OCI-LY1 (cell line): ENCODE measurements around the gene TNFSF15.

Experiments
- H2AFZ ChIP-seq: fragments of 200-600 bp; sonication (generic), shearing (Covaris generic); 2 replicates; pipeline ENCODE4 v1.6.0; 2014; ENCODE audit warnings: antibody characterized with exemption, mild to moderate bottlenecking, low read length
- H3F3A ChIP-seq: fragments of 200-600 bp; sonication (generic), shearing (Covaris generic); 2 replicates; pipeline ENCODE4 v1.6.0; 2014; ENCODE audit warnings: mild to moderate bottlenecking, antibody characterized with exemption, low read length, moderate library complexity; ENCODE audit not compliant: insufficient read depth
- H3K27ac ChIP-seq: fragments of 200-600 bp; sonication (generic); 2 replicates; pipeline ENCODE4 v1.5.1; 2014; ENCODE audit warnings: low read length, mixed run types, mild to moderate bottlenecking, low read depth; ENCODE audit not compliant: poor library complexity, severe bottlenecking
- H3K27me3 ChIP-seq: fragments of 200-600 bp; sonication (generic); 2 replicates; pipeline ENCODE4 v1.6.0; 2014; ENCODE audit warnings: antibody characterized with exemption, mild to moderate bottlenecking, low read length, moderate library complexity; ENCODE audit not compliant: insufficient read depth
- H3K36me3 ChIP-seq: fragments of 200-600 bp; sonication (generic); 2 replicates; pipeline ENCODE4 v1.6.1; 2014; ENCODE audit warnings: mild to moderate bottlenecking, antibody characterized with exemption, low read length, moderate library complexity, mixed read lengths; ENCODE audit not compliant: insufficient read depth
- H3K4me1 ChIP-seq: fragments of 200-600 bp; sonication (generic); 2 replicates; pipeline ENCODE4 v1.5.1; 2014; ENCODE audit warnings: mild to moderate bottlenecking, low read length, moderate library complexity; ENCODE audit not compliant: insufficient read depth, severe bottlenecking
- H3K4me2 ChIP-seq: fragments of 200-600 bp; sonication (generic), shearing (Covaris generic); 2 replicates; pipeline ENCODE4 v1.6.1; 2014; ENCODE audit warnings: low read length
- H3K4me3 ChIP-seq: fragments of 200-600 bp; sonication (generic); 2 replicates; pipeline ENCODE4 v1.5.1; 2014; ENCODE audit warnings: low read length, low read depth, mild to moderate bottlenecking, mixed read lengths; ENCODE audit not compliant: poor library complexity, severe bottlenecking
- H3K79me2 ChIP-seq: fragments of 200-600 bp; shearing (Covaris generic); 2 replicates; pipeline ENCODE4 v1.6.1; 2016; ENCODE audit warnings: mixed run types, low read length, mixed read lengths; ENCODE audit not compliant: insufficient read depth
- H3K9ac ChIP-seq: fragments of 200-600 bp; sonication (generic), shearing (Covaris generic); 2 replicates; pipeline ENCODE4 v1.6.1; 2014; ENCODE audit warnings: mild to moderate bottlenecking, low read length, mixed read lengths
- H3K9me2 ChIP-seq: fragments of 200-600 bp; sonication (generic), shearing (Covaris generic); 2 replicates; pipeline ENCODE4 v1.6.1; 2014; ENCODE audit warnings: low read depth, mild to moderate bottlenecking, low read length, mixed read lengths
- H3K9me3 ChIP-seq: fragments of 200-600 bp; shearing (Covaris generic); 2 replicates; pipeline ENCODE4 v1.6.1; 2014; ENCODE audit warnings: low read length, mixed read lengths
- H4K20me1 ChIP-seq: fragments of 200-600 bp; sonication (generic), shearing (Covaris generic); 2 replicates; pipeline ENCODE4 v1.6.0; 2016; ENCODE audit warnings: mild to moderate bottlenecking, low read length; ENCODE audit not compliant: insufficient read depth
- CTCF ChIP-seq: fragments of 200-600 bp; sonication (generic), shearing (Covaris generic); IDR thresholded peaks from 2 replicates; pipeline ENCODE4 v1.5.1; 2017; ENCODE audit warnings: mild to moderate bottlenecking, antibody characterized with exemption, low read length, moderate library complexity, mixed read lengths
- EZH2 ChIP-seq: fragments of 200-600 bp; sonication (generic), shearing (Covaris generic); IDR thresholded peaks from 2 replicates; pipeline ENCODE4 v1.8.0; 2017; ENCODE audit warnings: borderline replicate concordance, mixed run types, mild to moderate bottlenecking, antibody characterized with exemption, low read length, moderate library complexity, mixed read lengths

Gene TNFSF15

DNA sequence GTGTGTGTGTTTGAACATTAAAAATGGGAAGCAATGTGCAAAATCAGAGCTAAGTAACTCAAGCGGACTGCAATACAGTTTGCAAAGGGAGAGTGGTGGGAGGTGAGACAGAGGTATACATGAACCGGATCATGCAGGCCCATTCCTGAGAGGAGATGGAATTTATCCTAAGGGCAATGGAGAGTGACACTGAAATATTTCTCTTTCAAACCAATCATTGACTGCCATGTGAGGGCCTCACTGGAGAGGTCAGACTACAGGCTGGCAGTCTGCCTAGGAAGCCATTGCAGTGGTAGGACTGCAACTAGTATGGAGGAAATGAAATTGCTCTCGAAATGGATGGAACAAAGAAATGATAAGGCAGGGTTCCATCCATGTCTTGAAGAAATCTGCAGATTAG, 34.8 kb downstream of the TNFSF15 start:
- Histone ChIP-seq H3K9me2 (no peaks in the 10 kb centered on the region), H3K79me2 (no peaks in the 10 kb centered on the region), H3K4me2 (no peak overlapping the region), H4K20me1 (no peaks in the 10 kb centered on the region), H3K4me3 (no peak overlapping the region), H2AFZ (no peak overlapping the region), H3K9me3 (no peaks in the 10 kb centered on the region), H3K27ac (no peak overlapping the region), H3K36me3 (no peaks in the 10 kb centered on the region), H3K27me3 (no peaks in the 10 kb centered on the region), H3F3A (no peaks in the 10 kb centered on the region), H3K9ac (no peak overlapping the region), H3K4me1 (no peaks in the 10 kb centered on the region)
- no peak for TF ChIP-seq EZH2
- no peak for TF ChIP-seq CTCF

GRCh38 chr9:114769624-114770023, 36.2 kb downstream of the TNFSF15 start:
- Histone ChIP-seq H3K27me3 (no peaks in the 10 kb centered on the region), H3K9me2 (no peaks in the 10 kb centered on the region), H3K9ac (no peak overlapping the region), H3K4me2 (no peak overlapping the region), H3K4me1 (no peaks in the 10 kb centered on the region), H3F3A (no peaks in the 10 kb centered on the region), H3K4me3 (no peak overlapping the region), H3K27ac (no peak overlapping the region), H3K79me2 (no peaks in the 10 kb centered on the region), H3K36me3 (no peaks in the 10 kb centered on the region), H2AFZ (no peak overlapping the region), H3K9me3 (no peaks in the 10 kb centered on the region), H4K20me1 (no peaks in the 10 kb centered on the region)
- TF ChIP-seq EZH2 (no peak), CTCF (no peak)

DNA sequence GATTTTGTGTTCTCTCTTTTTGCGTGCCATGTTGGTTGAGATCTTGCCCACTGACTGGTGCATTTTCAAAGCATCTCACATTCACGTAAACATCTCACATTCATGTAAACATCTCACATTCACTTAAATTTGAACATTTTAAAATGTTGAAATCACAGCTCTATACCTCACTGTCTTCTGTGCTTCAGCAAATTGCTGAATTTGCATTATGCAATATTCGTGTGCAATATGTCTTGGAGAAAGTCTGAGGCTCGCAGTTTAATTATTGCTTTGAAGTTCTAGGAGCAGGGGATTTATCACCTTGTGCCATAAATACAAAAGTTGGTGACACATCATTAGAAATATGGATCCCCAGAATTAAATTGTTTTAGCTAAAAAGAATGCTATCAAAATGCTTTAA, 42.6 kb downstream of the TNFSF15 start:
- H3K9me3 ChIP-seq: no peaks in the 10 kb centered on the region
- no peak overlapping the region for H3K27ac ChIP-seq
- H4K20me1 ChIP-seq: no peaks in the 10 kb centered on the region
- no peak overlapping the region for H3K4me2 ChIP-seq
- H3K79me2 ChIP-seq: no peaks in the 10 kb centered on the region
- no peaks in the 10 kb centered on the region for H3K9me2 ChIP-seq
- H2AFZ ChIP-seq: no peak overlapping the region
- H3K4me1 ChIP-seq: no peaks in the 10 kb centered on the region
- no peak overlapping the region for H3K9ac ChIP-seq
- H3K4me3 ChIP-seq: no peak overlapping the region
- H3K27me3 ChIP-seq: no peaks in the 10 kb centered on the region
- H3F3A ChIP-seq: no peaks in the 10 kb centered on the region
- no peaks in the 10 kb centered on the region for H3K36me3 ChIP-seq
- TF ChIP-seq EZH2 (no peak), CTCF (no peak)
